OCI-LY1 (cell line): ENCODE measurements around the gene DIAPH3.

Experiments
- CTCF ChIP-seq: fragments of 200-600 bp; sonication (generic), shearing (Covaris generic); IDR thresholded peaks from 2 replicates; pipeline ENCODE4 v1.5.1; 2017; ENCODE audit warnings: mild to moderate bottlenecking, antibody characterized with exemption, low read length, moderate library complexity, mixed read lengths
- EZH2 ChIP-seq: fragments of 200-600 bp; sonication (generic), shearing (Covaris generic); IDR thresholded peaks from 2 replicates; pipeline ENCODE4 v1.8.0; 2017; ENCODE audit warnings: borderline replicate concordance, mixed run types, mild to moderate bottlenecking, antibody characterized with exemption, low read length, moderate library complexity, mixed read lengths

DNA sequence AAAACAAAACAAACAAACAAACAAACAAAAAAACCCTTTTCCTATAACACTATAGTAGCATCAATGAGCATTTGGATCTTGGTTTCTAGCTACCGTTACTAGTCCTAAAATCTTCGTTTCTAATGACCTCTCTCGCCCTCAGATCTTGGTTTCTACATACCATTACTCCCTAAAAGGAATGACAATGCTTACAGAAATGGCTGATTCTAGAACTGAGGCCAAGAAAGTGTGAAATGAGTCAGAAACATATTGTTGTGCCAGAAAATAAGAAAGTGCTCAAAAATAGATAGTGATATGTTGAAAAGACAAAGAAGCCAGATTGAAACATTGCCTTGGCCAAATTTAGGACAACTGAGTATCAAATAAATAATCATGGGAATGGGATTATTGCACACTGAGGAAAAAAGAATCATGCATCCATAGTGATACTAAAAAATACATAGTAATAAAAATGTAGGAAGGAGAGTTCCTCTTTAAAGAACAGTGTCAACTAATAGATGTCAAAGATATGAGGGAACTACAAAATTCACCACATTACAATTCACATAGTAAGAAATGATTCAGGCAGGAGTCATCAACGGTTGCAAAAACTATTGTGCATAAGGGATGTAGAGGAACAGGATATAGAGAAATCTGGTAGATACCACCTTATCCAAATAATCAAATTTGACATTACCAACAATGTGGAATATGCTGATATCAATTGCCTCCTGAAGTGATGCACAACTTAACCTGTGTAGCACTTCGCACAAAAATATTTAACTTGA, 386.6 kb downstream of the DIAPH3 start:
- TF ChIP-seq CTCF = no peak
- no peak for TF ChIP-seq EZH2
